Measurements from ENCODE around the gene ENTR1. TPM values are rescaled to one million over a fixed set of nuclear protein-coding genes. Genes with fewer than 3 reads are reported as not detected.

The ENTR1 gene
- total and polyA plus RNA-seq, 2 of the 4 experiments (the other 2 are of a cell fraction): 14.5 to 37.3 TPM

GRCh38 chr9:136457326-136457725 is 46.9 kb upstream of the ENTR1 start:
- Histone ChIP-seq H2BK15ac (ENCODE audit: low read depth, low read length) (no peak overlapping the region), H2AK5ac (ENCODE audit: low read depth, low read length) (no peak overlapping the region), H3K14ac (replicated peaks; ENCODE audit: low read depth, low read length) (no peak overlapping the region), H3K4ac (ENCODE audit: low read depth, low read length) (no peak overlapping the region), H3K27me3 (ENCODE audit: control insufficient read depth, insufficient read depth, low read length) (no peaks in the 10 kb centered on the region), H3K4me1 (ENCODE audit: control insufficient read depth, insufficient read depth, low read length) (no peaks in the 10 kb centered on the region), H4K91ac (ENCODE audit: insufficient read depth, low read depth, low read length) (no peak overlapping the region), H3K4me3 (ENCODE audit: insufficient read depth, low read depth, low read length) (no peak overlapping the region), H3K9me1 (ENCODE audit: insufficient read depth, low read length) (no peaks in the 10 kb centered on the region), H3K36me3 (ENCODE audit: control insufficient read depth, insufficient read depth, low read length) (peaks cover 77% of the 10 kb centered on the region), H3K4me2 (ENCODE audit: low read depth, low read length) (no peak overlapping the region), H3K18ac (ENCODE audit: low read depth, low read length) (no peak overlapping the region), H4K5ac (ENCODE audit: low read depth, low read length) (no peak overlapping the region), H3K79me1 (ENCODE audit: low read depth in 1 of 2, low read length in 2 of 2) (peaks cover 6 to 23% of the 10 kb centered on the region in 2 experiments), H3K9ac (ENCODE audit: low read depth, low read length) (no peak overlapping the region), H4K20me1 (ENCODE audit: insufficient read depth, low read length) (peaks cover 23% of the 10 kb centered on the region), H2BK120ac (ENCODE audit: low read depth, low read length) (no peak overlapping the region), H2AFZ (replicated peaks; ENCODE audit: low read length, poor library complexity) (no peak overlapping the region), H3K23ac (ENCODE audit: low read depth, low read length) (no peak overlapping the region), H2BK5ac (ENCODE audit: low read depth, low read length, poor library complexity, severe bottlenecking) (no peak overlapping the region), H4K8ac (ENCODE audit: low read depth in 2 of 2, low read length in 2 of 2) (no peak overlapping the region), H2AK9ac (replicated peaks; ENCODE audit: low read depth, low read length, poor library complexity) (no peak overlapping the region), H3K9me3 (ENCODE audit: control insufficient read depth, insufficient read depth, low read length) (no peaks in the 10 kb centered on the region), H3K27ac (ENCODE audit: insufficient read depth, low read length) (no peak overlapping the region), H2BK20ac (ENCODE audit: low read depth, low read length) (no peak overlapping the region), H3K56ac (ENCODE audit: extremely low read depth, insufficient read depth, low read length) (no peak overlapping the region)
- in situ Hi-C loops (cut with MboI; ENCODE audit: low sequenced_read_pairs) (no loop called here), dilution Hi-C loops (cut with HindIII; ENCODE audit: low sequenced_read_pairs, unreplicated experiment) (no loop called here), intact Hi-C loops (cut with micrococcal nuclease) (no loop called here)
- no TSS peak for BruUV-seq (replicated peaks)
- ChIA-PET CTCF (no interaction called here), POLR2A (ENCODE audit: unreplicated experiment) (no interaction called here)
- DNase-seq: no peak
- no peak for TF ChIP-seq RAD21 (IDR thresholded peaks at IDR 0.05; ENCODE audit: low read length)
- no peak for TF ChIP-seq NFE2L2 (IDR thresholded peaks at IDR 0.05; ENCODE audit: low read depth, low read length)
- no peak for TF ChIP-seq CEBPB (IDR thresholded peaks at IDR 0.05; ENCODE audit: low read depth, low read length)
- TF ChIP-seq FOS (IDR thresholded peaks at IDR 0.05; ENCODE audit: low read depth, low read length): no peak
- no peak for TF ChIP-seq POLR2A (IDR thresholded peaks at IDR 0.05; ENCODE audit: low read depth, low read length)
- no peak for TF ChIP-seq BHLHE40 (IDR thresholded peaks at IDR 0.05; ENCODE audit: low read depth, low read length)
- TF ChIP-seq CTCF (conservative IDR thresholded peaks at IDR 0.05; ENCODE audit: low read depth, low read length): no peak
- TF ChIP-seq, protein P1, sequence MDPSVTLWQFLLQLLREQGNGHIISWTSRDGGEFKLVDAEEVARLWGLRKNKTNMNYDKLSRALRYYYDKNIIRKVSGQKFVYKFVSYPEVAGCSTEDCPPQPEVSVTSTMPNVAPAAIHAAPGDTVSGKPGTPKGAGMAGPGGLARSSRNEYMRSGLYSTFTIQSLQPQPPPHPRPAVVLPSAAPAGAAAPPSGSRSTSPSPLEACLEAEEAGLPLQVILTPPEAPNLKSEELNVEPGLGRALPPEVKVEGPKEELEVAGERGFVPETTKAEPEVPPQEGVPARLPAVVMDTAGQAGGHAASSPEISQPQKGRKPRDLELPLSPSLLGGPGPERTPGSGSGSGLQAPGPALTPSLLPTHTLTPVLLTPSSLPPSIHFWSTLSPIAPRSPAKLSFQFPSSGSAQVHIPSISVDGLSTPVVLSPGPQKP (IDR thresholded peaks at IDR 0.05; ENCODE audit: borderline replicate concordance, low read depth, low read length): no peak
- no peak for TF ChIP-seq MAFK (IDR thresholded peaks at IDR 0.05; ENCODE audit: low read depth, low read length)
- no peak for TF ChIP-seq MXI1 (IDR thresholded peaks at IDR 0.05; ENCODE audit: borderline replicate concordance, low read depth, low read length)
- TF ChIP-seq RFX5 (IDR thresholded peaks at IDR 0.05; ENCODE audit: low read depth, low read length): no peak
- no peak for TF ChIP-seq RCOR1 (IDR thresholded peaks at IDR 0.05; ENCODE audit: insufficient replicate concordance, low read length)
- TF ChIP-seq MAZ (IDR thresholded peaks at IDR 0.05; ENCODE audit: borderline replicate concordance, low read depth, low read length): no peak
- no peak for ATAC-seq (ENCODE audit: low read depth)
- 96% methylated on average over 19 of the region's 24 CpGs; no CpG with 5 or more reads in 1 of the 2 experiments for WGBS, 2 experiments (ENCODE audit: extremely low coverage in 2 of 2, insufficient read length in 1 of 2)

All from IMR-90 (cell line).